ENCODE measurements around the gene IL20.

DNA sequence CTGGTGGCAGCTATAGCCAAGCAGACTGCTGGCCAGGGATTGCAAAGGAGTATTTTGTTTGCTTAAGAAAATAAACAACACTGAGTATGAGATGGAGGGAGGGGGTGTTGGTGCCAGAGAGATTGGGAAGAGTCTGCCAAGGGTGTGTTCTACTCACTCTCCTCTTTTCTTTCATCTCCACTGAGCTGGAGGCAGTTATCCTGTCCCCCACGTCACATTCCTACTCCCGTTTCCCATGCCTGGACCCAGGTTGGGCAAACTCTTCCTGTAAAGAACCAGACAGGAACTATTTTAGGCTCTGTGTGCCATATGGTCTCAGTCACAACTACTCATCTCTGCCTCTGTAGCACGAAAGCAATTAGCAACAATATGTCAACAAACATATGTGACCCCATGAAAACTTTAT, 30.4 kb downstream of the IL20 start:
- TF ChIP-seq, protein P1, sequence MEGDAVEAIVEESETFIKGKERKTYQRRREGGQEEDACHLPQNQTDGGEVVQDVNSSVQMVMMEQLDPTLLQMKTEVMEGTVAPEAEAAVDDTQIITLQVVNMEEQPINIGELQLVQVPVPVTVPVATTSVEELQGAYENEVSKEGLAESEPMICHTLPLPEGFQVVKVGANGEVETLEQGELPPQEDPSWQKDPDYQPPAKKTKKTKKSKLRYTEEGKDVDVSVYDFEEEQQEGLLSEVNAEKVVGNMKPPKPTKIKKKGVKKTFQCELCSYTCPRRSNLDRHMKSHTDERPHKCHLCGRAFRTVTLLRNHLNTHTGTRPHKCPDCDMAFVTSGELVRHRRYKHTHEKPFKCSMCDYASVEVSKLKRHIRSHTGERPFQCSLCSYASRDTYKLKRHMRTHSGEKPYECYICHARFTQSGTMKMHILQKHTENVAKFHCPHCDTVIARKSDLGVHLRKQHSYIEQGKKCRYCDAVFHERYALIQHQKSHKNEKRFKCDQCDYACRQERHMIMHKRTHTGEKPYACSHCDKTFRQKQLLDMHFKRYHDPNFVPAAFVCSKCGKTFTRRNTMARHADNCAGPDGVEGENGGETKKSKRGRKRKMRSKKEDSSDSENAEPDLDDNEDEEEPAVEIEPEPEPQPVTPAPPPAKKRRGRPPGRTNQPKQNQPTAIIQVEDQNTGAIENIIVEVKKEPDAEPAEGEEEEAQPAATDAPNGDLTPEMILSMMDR (IDR thresholded peaks at IDR 0.05): no peak
- no peak for TF ChIP-seq POLR2A (IDR thresholded peaks at IDR 0.05)
